Keratinocyte (primary cell): ENCODE measurements around the gene KASH5. TPM values are rescaled to one million over a fixed set of nuclear protein-coding genes. Genes with fewer than 3 reads are reported as not detected.

Experiments used
- DNase-seq: peaks from one replicate; pipeline ENCODE4 v3.0.0-alpha.2; 2011; ENCODE audit warnings: low read depth, missing footprints, low spot score
- FAIRE-seq: peaks from 2 replicates; lab custom pipeline; 2011; peaks lifted over from hg19 to GRCh38; lab: Jason Lieb, UNC
- H2AFZ ChIP-seq: 2 replicates; pipeline ENCODE4 v1.6.0; 2012; ENCODE audit warnings: low read length, control low read depth, inconsistent platforms; ENCODE audit not compliant: control insufficient read depth
- H3K27ac ChIP-seq: 2 replicates; pipeline ENCODE4 v1.5.1; 2011; ENCODE audit warnings: low read length; ENCODE audit not compliant: control insufficient read depth, insufficient read depth
- H3K27me3 ChIP-seq: 3 replicates; pipeline ENCODE4 v1.6.0; 2011; ENCODE audit warnings: low read length; ENCODE audit not compliant: control insufficient read depth, insufficient read depth; ENCODE audit errors: extremely low read depth
- H3K36me3 ChIP-seq, 2 experiments: 2 replicates in 1 of 2; 3 replicates in 1 of 2; pipeline ENCODE4 v1.5.1; 2011; ENCODE audit warnings: low read length in 2 of 2, mild to moderate bottlenecking in 1 of 2; ENCODE audit not compliant: control insufficient read depth in 2 of 2, insufficient read depth in 2 of 2; ENCODE audit errors: extremely low read depth in 1 of 2
- H3K4me1 ChIP-seq: 3 replicates; pipeline ENCODE4 v1.5.1; 2011; ENCODE audit warnings: low read length; ENCODE audit not compliant: control insufficient read depth, insufficient read depth; ENCODE audit errors: extremely low read depth
- H3K4me2 ChIP-seq: 3 replicates; pipeline ENCODE4 v1.6.0; 2011; ENCODE audit warnings: low read depth, low read length; ENCODE audit not compliant: control insufficient read depth, insufficient read depth; ENCODE audit errors: extremely low read depth
- H3K4me3 ChIP-seq, 3 experiments: fragments of 200-600 bp in 1 of 3; sonication (generic) in 1 of 3; 2 replicates in 2 of 3; 3 replicates in 1 of 3; pipeline ENCODE4 v1.5.1; 2011 to 2016; ENCODE audit warnings: low read length in 3 of 3, mild to moderate bottlenecking in 3 of 3, control low read depth in 2 of 3, inconsistent platforms in 1 of 3, low read depth in 1 of 3, mixed read lengths in 1 of 3, mixed run types in 1 of 3, moderate library complexity in 1 of 3; ENCODE audit not compliant: control insufficient read depth in 2 of 3, insufficient read depth in 2 of 3; ENCODE audit errors: extremely low read depth in 1 of 3
- H3K79me2 ChIP-seq: 2 replicates; pipeline ENCODE4 v1.6.0; 2012; ENCODE audit warnings: low read length; ENCODE audit not compliant: control insufficient read depth, insufficient read depth
- H3K9ac ChIP-seq: 3 replicates; pipeline ENCODE4 v1.6.0; 2011; ENCODE audit warnings: low read length; ENCODE audit not compliant: control insufficient read depth, insufficient read depth; ENCODE audit errors: extremely low read depth
- H3K9me1 ChIP-seq: 3 replicates; pipeline ENCODE4 v1.6.0; 2011; ENCODE audit warnings: low read length; ENCODE audit not compliant: control insufficient read depth, insufficient read depth; ENCODE audit errors: extremely low read depth
- H3K9me3 ChIP-seq: 2 replicates; pipeline ENCODE4 v1.5.1; 2012; ENCODE audit warnings: low read depth, low read length; ENCODE audit not compliant: control insufficient read depth
- H4K20me1 ChIP-seq: 3 replicates; pipeline ENCODE4 v1.6.0; 2011; ENCODE audit warnings: low read length; ENCODE audit not compliant: control insufficient read depth, insufficient read depth; ENCODE audit errors: extremely low read depth
- CTCF ChIP-seq, 3 experiments: IDR thresholded peaks in 1 of 3; conservative IDR thresholded peaks in 1 of 3; optimal IDR thresholded peaks in 1 of 3; 2 replicates in 2 of 3; 3 replicates in 1 of 3; pipeline versions ENCODE3 to v1.5.1; 2011; ENCODE audit warnings: low read length in 3 of 3, mild to moderate bottlenecking in 3 of 3, moderate library complexity in 2 of 3, control low read depth in 1 of 3, inconsistent platforms in 1 of 3; ENCODE audit not compliant: insufficient read depth in 2 of 3; ENCODE audit errors: extremely low read depth in 1 of 3
- EZH2 ChIP-seq: IDR thresholded peaks from one replicate; pipeline ENCODE4 v1.6.1; 2012; ENCODE audit warnings: inconsistent platforms, mild to moderate bottlenecking, low read length, moderate library complexity
- dilution Hi-C: fragments of 300-500 bp; cut with MboI; formaldehyde crosslinking; loops from one replicate; pipeline ENCODE4 v1.7.0; 2020; ENCODE audit warnings: low sequenced_read_pairs; ENCODE audit not compliant: extremely low pct_ligation_motif_present
- polyA plus RNA-seq, 5 experiments: library from polyadenylated mRNA; depleted of rRNA in 3 of 5; stranded (reverse) in 3 of 5; stranded (forward) in 1 of 5; unstranded in 1 of 5; fragments of >200 nt; gene quantifications; 1 replicate in 1 of 5; 2 replicates in 3 of 5; 3 replicates in 1 of 5; pipeline versions ENCODE4 v1.2.1 to v1.2.3, GENCODE V29; 2011 to 2012; ENCODE audit warnings: missing spikeins in 2 of 5, low read depth in 1 of 5, low replicate concordance in 1 of 5

Gene KASH5
- polyA plus RNA-seq, 1 donor (not counting 4 experiments of a cell fraction or from before 2014, with no cell fraction given): not detected

GRCh38 chr19:49391581-49392399 is 3.7 kb downstream of the KASH5 start:
- TF ChIP-seq EZH2 (no peak), CTCF (optimal IDR thresholded peaks at IDR 0.05 in 1 of 3, IDR thresholded peaks at IDR 0.05 in 1 of 3, conservative IDR thresholded peaks at IDR 0.05 in 1 of 3; ENCODE audit: extremely low read depth in 1 of 3, insufficient read depth in 2 of 3, low read length in 3 of 3) (peak; percentile 85 to 96 (median 89))
- Histone ChIP-seq H3K4me1 (peaks cover 3% of the 10 kb centered on the region), H3K9ac (no peak overlapping the region), H3K4me3 (no peak overlapping the region), H3K9me3 (no peaks in the 10 kb centered on the region), H3K36me3 (no peaks in the 10 kb centered on the region), H3K79me2 (no peaks in the 10 kb centered on the region), H3K27ac (no peak overlapping the region), H3K27me3 (peaks cover 11% of the 10 kb centered on the region), H3K9me1 (no peaks in the 10 kb centered on the region), H4K20me1 (no peaks in the 10 kb centered on the region), H2AFZ (no peak overlapping the region), H3K4me2 (no peak overlapping the region)
- DNase-seq: peak; percentile 40
- dilution Hi-C loops: no loop called here
- FAIRE-seq: peak; percentile 89

GRCh38 chr19:49393881-49394280 is 5.8 kb downstream of the KASH5 start:
- H3K79me2 ChIP-seq: no peaks in the 10 kb centered on the region
- H3K4me3 ChIP-seq: no peak overlapping the region
- peaks cover 17% of the 10 kb centered on the region for H3K27me3 ChIP-seq
- TF ChIP-seq CTCF (optimal IDR thresholded peaks at IDR 0.05 in 1 of 3, IDR thresholded peaks at IDR 0.05 in 1 of 3, conservative IDR thresholded peaks at IDR 0.05 in 1 of 3; ENCODE audit: extremely low read depth in 1 of 3, insufficient read depth in 2 of 3, low read length in 3 of 3) (no peak), EZH2 (no peak)
- no peak overlapping the region for H2AFZ ChIP-seq
- H3K27ac ChIP-seq: no peak overlapping the region
- H3K36me3 ChIP-seq: no peaks in the 10 kb centered on the region
- H3K4me1 ChIP-seq: peaks cover 3% of the 10 kb centered on the region
- no peak for DNase-seq
- dilution Hi-C loops: no loop called here
- H4K20me1 ChIP-seq: no peaks in the 10 kb centered on the region
- no peak overlapping the region for H3K4me2 ChIP-seq
- H3K9me3 ChIP-seq: no peaks in the 10 kb centered on the region
- no peaks in the 10 kb centered on the region for H3K9me1 ChIP-seq
- FAIRE-seq: no peak
- H3K9ac ChIP-seq: no peak overlapping the region
